Frontal cortex (tissue), 4 donors: Measurements from ENCODE around the gene MIOS. TPM values are rescaled to one million over a fixed set of nuclear protein-coding genes. Genes with fewer than 3 reads are reported as not detected.

Experiments used
- DNase-seq, 2 donors: peaks; one replicate each; pipeline ENCODE4 v3.0.0; 2012; ENCODE audit warnings: low spot score in 2 of 2
- FAIRE-seq: peaks from 2 replicates; lab custom pipeline; 2012; peaks lifted over from hg19 to GRCh38; lab: Jason Lieb, UNC
- total RNA-seq: library from RNA; depleted of rRNA; stranded (reverse); fragments of >200 nt; gene quantifications from one replicate; pipeline ENCODE4 v1.2.3, GENCODE V29; 2014
- donor health status: control.
- donor health status: control.
- donor health status: control.

Gene MIOS
- total RNA-seq, 1 donor from 2014 or later: 72.2 TPM

GRCh38 chr7:7579638-7580037, 13.0 kb downstream of the MIOS start:
- FAIRE-seq (no peak), DNase-seq (no peak)

- FAIRE-seq (no peak), DNase-seq (no peak)
Observed at GRCh38 chr7:7581531-7582179, 15.0 kb downstream of the MIOS start.

GRCh38 chr7:7582596-7582995, 15.9 kb downstream of the MIOS start:
- no peak for FAIRE-seq

GRCh38 chr7:7583731-7584130, 17.0 kb downstream of the MIOS start:
- DNase-seq (no peak), FAIRE-seq (no peak)

More at GRCh38 chr7:7582596-7582995, 15.9 kb downstream of the MIOS start:
- DNase-seq: no peak

GRCh38 chr7:7584653-7585052, 18.0 kb downstream of the MIOS start:
- DNase-seq (no peak), FAIRE-seq (peak; percentile 17)

- DNase-seq: no peak
- FAIRE-seq: no peak
Observed at GRCh38 chr7:7585241-7585928, 18.7 kb downstream of the MIOS start.

- peak; percentile 74 for FAIRE-seq
- DNase-seq: peak in 1 of 2 donors; percentile 16
Observed at GRCh38 chr7:7595451-7595850, 28.8 kb downstream of the MIOS start.

- DNase-seq (no peak), FAIRE-seq (no peak)
Observed at GRCh38 chr7:7596176-7596575, 29.5 kb downstream of the MIOS start.

GRCh38 chr7:7607010-7607409, 40.3 kb downstream of the MIOS start:
- FAIRE-seq: no peak
- no peak for DNase-seq

GRCh38 chr7:7609330-7609729, 42.6 kb downstream of the MIOS start:
- DNase-seq (no peak), FAIRE-seq (peak; percentile 30)

- no peak for DNase-seq
Observed at GRCh38 chr7:7612519-7612918, 45.8 kb downstream of the MIOS start.

GRCh38 chr7:7613210-7613609, 46.5 kb downstream of the MIOS start:
- DNase-seq: no peak
- no peak for FAIRE-seq

More at GRCh38 chr7:7612519-7612918, 45.8 kb downstream of the MIOS start:
- FAIRE-seq: no peak

GRCh38 chr7:7614018-7614741, 47.5 kb downstream of the MIOS start:
- FAIRE-seq (no peak), DNase-seq (no peak)

GRCh38 chr7:7617550-7617949, 50.9 kb downstream of the MIOS start:
- FAIRE-seq (no peak), DNase-seq (no peak)

- no peak for FAIRE-seq
Observed at GRCh38 chr7:7618410-7618809, 51.7 kb downstream of the MIOS start.

GRCh38 chr7:7620236-7620635, 53.6 kb downstream of the MIOS start:
- FAIRE-seq (no peak), DNase-seq (no peak)

More at GRCh38 chr7:7618410-7618809, 51.7 kb downstream of the MIOS start:
- no peak for DNase-seq

GRCh38 chr7:7620644-7621210, 54.0 kb downstream of the MIOS start:
- DNase-seq (no peak), FAIRE-seq (no peak)

- no peak for FAIRE-seq
- no peak for DNase-seq
Observed at GRCh38 chr7:7628476-7628875, 61.8 kb downstream of the MIOS start.

GRCh38 chr7:7630626-7631329, 64.1 kb downstream of the MIOS start:
- DNase-seq: no peak
- no peak for FAIRE-seq

- FAIRE-seq: no peak
- no peak for DNase-seq
Observed at GRCh38 chr7:7639421-7639820, 72.7 kb downstream of the MIOS start.
